Upper lobe of right lung (tissue), 1 donor: Measurements from ENCODE around the gene PLXNA4. TPM values are rescaled to one million over a fixed set of nuclear protein-coding genes. Genes with fewer than 3 reads are reported as not detected.

ENCODE experiments used
- ATAC-seq: fragments of 200-7000 bp; cut with Tn5 transposase; one replicate; pipeline ENCODE4 v1.9.1; 2020; ENCODE audit warnings: mild to moderate bottlenecking, moderate library complexity
- DNase-seq: peaks from one replicate; pipeline ENCODE4 v3.0.0-alpha.2; 2020
- H3K27ac ChIP-seq: fragments of 200-600 bp; one replicate; pipeline ENCODE4 v1.8.0; 2022
- H3K27me3 ChIP-seq: fragments of 200-600 bp; one replicate; pipeline ENCODE4 v1.8.0; 2022; ENCODE audit warnings: mild to moderate bottlenecking
- H3K36me3 ChIP-seq: fragments of 200-600 bp; one replicate; pipeline ENCODE4 v1.8.0; 2022
- H3K4me1 ChIP-seq: fragments of 200-600 bp; one replicate; pipeline ENCODE4 v1.8.0; 2022
- H3K4me3 ChIP-seq: fragments of 200-600 bp; one replicate; pipeline ENCODE4 v1.8.0; 2022; ENCODE audit warnings: mild to moderate bottlenecking
- H3K9me3 ChIP-seq: fragments of 200-600 bp; one replicate; pipeline ENCODE4 v1.8.0; 2022
- intact Hi-C: fragments of 100-400 bp; cut with DNase I; formaldehyde crosslinking; loops from one replicate; pipeline ENCODE4 v1.11.0; 2022
- total RNA-seq: library from RNA; stranded (reverse); fragmentation: NEBNext Ultra II Directional; extraction: Animal tissue kit (Norgen Biotek cat#: 25700); gene quantifications from one replicate; pipeline ENCODE4 v1.2.1, GENCODE V29; 2021
- TF ChIP-seq, protein P1 (sequence below): fragments of 200-600 bp; IDR thresholded peaks from one replicate; pipeline ENCODE4 v1.8.0; 2022; ENCODE audit warnings: antibody characterized with exemption
- donor health status: DM: no; HTN: yes; CAD: no; lungs with severe emphysema.

Gene PLXNA4
- total RNA-seq, 1 donor from 2014 or later = 7.2 TPM

GRCh38 chr7:132192809-132193208 is 383.5 kb downstream of the PLXNA4 start:
- H3K4me1 ChIP-seq = no peaks in the 10 kb centered on the region
- H3K27me3 ChIP-seq = no peaks in the 10 kb centered on the region
- DNase-seq = no peak
- no peaks in the 10 kb centered on the region for H3K36me3 ChIP-seq
- H3K27ac ChIP-seq = no peak overlapping the region
- H3K4me3 ChIP-seq = no peak overlapping the region
- H3K9me3 ChIP-seq = no peaks in the 10 kb centered on the region
- intact Hi-C loops = no loop called here
- ATAC-seq = no peak
- TF ChIP-seq, protein P1, sequence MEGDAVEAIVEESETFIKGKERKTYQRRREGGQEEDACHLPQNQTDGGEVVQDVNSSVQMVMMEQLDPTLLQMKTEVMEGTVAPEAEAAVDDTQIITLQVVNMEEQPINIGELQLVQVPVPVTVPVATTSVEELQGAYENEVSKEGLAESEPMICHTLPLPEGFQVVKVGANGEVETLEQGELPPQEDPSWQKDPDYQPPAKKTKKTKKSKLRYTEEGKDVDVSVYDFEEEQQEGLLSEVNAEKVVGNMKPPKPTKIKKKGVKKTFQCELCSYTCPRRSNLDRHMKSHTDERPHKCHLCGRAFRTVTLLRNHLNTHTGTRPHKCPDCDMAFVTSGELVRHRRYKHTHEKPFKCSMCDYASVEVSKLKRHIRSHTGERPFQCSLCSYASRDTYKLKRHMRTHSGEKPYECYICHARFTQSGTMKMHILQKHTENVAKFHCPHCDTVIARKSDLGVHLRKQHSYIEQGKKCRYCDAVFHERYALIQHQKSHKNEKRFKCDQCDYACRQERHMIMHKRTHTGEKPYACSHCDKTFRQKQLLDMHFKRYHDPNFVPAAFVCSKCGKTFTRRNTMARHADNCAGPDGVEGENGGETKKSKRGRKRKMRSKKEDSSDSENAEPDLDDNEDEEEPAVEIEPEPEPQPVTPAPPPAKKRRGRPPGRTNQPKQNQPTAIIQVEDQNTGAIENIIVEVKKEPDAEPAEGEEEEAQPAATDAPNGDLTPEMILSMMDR = no peak

DNA sequence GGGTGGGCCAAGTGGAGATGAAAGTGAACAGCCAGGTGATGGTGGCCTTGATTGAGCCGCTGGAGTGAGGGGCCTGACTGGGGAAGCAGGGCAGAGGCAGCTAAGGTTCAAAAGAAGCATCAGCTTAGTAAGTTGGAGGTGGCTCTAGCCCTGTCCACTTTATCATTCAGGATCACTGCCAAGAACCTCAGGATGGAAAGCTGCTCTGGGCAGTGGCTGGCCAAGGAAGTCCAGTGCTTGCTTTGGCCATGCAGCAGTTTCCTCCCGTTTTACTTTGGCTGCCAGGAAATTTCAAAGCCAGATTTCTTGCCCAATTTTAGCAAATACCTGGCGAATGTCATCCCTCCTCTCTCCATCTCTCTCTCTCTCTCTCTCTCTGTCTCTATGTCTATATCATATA is 384.9 kb downstream of the PLXNA4 start:
- TF ChIP-seq, protein P1 = no peak
- no peak for DNase-seq
- H3K9me3 ChIP-seq = peaks cover 5% of the 10 kb centered on the region
- intact Hi-C loops = no loop called here
- no peaks in the 10 kb centered on the region for H3K36me3 ChIP-seq
- no peak overlapping the region for H3K4me3 ChIP-seq
- no peak overlapping the region for H3K27ac ChIP-seq
- H3K4me1 ChIP-seq = no peaks in the 10 kb centered on the region
- ATAC-seq = no peak
- no peaks in the 10 kb centered on the region for H3K27me3 ChIP-seq

GRCh38 chr7:132190683-132191082 is 385.6 kb downstream of the PLXNA4 start:
- Histone ChIP-seq H3K36me3 (no peaks in the 10 kb centered on the region), H3K9me3 (peaks cover 5% of the 10 kb centered on the region), H3K4me1 (no peaks in the 10 kb centered on the region), H3K27ac (no peak overlapping the region), H3K27me3 (no peaks in the 10 kb centered on the region), H3K4me3 (no peak overlapping the region)
- DNase-seq (no peak), ATAC-seq (no peak)
- TF ChIP-seq, protein P1 = no peak
- intact Hi-C loops = no loop called here

- Histone ChIP-seq H3K27me3 (no peaks in the 10 kb centered on the region), H3K9me3 (peaks cover 5% of the 10 kb centered on the region), H3K4me3 (no peak overlapping the region), H3K27ac (no peak overlapping the region), H3K36me3 (no peaks in the 10 kb centered on the region), H3K4me1 (no peaks in the 10 kb centered on the region)
- ATAC-seq (no peak), DNase-seq (no peak)
- TF ChIP-seq, protein P1 = no peak
- intact Hi-C loops = no loop called here
Measured at GRCh38 chr7:132189881-132190280, 386.4 kb downstream of the PLXNA4 start.

DNA sequence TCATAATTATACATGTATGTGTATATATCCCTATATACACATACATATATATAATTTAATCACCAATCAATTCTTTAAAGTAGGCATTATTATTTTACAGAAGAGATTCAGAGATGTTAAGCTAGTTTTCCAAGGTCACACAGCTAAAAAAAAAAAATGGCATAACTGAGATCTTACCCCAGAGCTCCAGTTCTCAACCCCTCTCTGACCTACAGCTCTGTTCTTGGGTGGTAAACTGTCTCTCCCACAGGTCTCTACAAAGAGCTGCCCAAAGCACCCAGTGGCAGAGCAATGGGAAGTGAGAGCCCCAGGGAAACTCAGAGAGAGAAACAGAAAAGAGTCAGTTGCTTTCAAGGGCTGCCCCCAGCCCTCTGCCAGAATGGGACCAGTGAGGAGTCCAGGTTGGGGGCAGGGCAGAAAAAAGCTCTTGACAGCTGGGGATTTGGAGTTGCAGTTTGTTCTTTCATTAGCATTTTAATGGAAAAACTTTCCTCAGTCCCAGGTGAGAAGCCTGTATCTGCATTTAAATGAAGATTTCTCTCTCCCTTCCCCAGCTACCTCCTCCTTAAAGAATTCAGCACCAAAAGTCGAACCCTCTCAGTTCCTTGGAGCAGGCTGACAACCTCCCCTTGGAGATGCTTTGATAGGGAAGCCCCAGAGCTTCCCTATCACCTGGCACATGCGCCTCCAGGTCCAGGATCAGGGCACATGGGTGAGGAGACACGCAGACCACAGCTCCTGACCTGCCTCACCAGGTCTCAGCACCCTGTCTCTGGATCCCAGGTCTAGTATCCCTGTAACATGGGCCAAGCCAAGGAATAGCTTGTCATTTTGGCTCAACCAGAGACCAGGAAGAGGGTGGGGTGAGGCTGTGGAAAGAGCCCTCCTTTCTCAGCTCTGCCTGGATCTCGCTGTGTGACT is 388.1 kb downstream of the PLXNA4 start:
- DNase-seq = no peak
- no peak overlapping the region for H3K4me3 ChIP-seq
- ATAC-seq = no peak
- H3K36me3 ChIP-seq = no peaks in the 10 kb centered on the region
- TF ChIP-seq, protein P1 = no peak
- intact Hi-C loops = no loop called here
- no peaks in the 10 kb centered on the region for H3K27me3 ChIP-seq
- no peaks in the 10 kb centered on the region for H3K4me1 ChIP-seq
- peaks cover 5% of the 10 kb centered on the region for H3K9me3 ChIP-seq
- no peak overlapping the region for H3K27ac ChIP-seq
